Stimulated activated CD8-positive, alpha-beta memory T cell treated with anti-CD3 and anti-CD28 coated beads, Interleukin-7, amount 100 ng/mL, for 48 hours (primary cell): ENCODE data around the gene PTPRG.

Source experiments
- DNase-seq, 2 donors: peaks; one replicate each; pipeline ENCODE4 v3.0.0-alpha.2; 2020; ENCODE audit warnings: low read depth in 1 of 2; ENCODE audit errors: extremely low read depth in 1 of 2

The PTPRG gene

DNA sequence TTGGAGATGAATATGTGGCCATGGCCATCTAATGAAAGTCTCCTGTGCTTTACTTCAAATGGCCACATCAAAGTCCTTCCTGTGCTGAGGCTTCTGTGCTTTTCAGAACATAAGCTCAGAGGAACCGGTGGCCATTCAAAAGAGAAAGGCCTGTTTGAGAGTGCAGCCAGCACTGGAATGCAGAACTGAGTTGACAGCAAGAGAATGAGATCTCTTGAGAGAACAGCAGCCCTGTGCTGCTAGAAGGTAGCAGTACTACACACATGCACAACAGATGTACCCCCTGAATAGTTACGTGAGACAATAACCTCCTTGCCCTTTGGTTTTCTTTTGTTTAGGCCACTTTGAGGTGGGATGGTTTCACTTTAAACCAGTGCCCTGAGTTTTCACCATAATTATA, 292.5 kb downstream of the PTPRG start:
- DNase-seq = no peak

DNA sequence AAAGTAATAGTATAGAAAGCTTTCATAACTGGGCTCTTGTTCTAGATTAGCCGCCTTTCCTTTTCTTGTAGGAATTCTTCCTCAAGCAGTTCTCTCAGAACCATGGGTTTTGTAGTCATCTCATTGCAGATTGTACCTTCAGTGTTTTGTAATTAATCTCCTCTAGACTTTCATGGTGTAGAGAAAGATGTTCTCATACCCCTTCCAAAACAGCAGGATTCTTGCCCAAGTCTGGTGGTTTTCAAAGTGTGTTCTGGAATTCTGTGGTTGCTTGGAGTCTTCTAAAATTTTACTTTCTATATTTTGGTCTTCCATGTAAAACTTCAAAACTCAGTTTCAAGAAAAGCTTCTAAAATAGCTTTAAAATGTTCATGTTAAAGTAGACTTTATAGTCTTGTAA, 293.8 kb downstream of the PTPRG start:
- no peak for DNase-seq

DNA sequence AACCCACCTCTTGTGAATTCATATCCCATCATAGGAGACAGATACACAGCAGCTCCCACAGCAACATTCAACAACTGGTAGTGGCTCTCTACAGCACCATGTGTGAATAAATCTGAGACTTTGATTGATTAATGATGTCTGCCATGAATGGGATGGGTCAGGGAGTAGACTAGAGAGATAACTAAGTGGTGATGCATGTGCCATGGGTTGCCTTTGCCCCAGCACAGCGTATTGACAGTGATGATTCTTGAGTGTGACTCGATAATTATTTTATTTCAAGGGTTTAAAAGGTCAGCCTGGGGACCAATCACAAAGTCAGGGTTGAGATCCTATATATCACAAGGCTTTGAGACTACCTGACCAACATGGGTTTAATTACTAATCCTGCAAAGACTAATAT, 295.9 kb downstream of the PTPRG start:
- DNase-seq = no peak

DNA sequence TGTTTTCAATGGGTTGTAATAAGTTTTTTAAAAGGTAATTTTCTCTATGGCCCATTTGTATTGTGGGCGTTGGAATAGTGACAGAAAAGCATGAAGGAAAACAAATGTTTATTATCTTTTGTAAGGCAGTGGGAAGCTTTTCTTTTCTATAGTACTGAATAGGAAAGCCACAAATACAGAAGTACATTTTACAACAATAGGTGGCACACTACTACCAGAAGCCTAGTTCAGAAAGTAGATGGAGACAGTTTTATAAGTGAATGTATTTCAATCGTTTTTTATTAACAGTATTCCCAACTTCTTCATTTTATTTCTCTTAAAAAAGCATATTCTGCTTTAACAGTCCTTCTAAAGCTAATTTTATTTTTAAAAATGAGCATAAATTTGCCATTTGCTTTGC, 296.7 kb downstream of the PTPRG start:
- DNase-seq = no peak

DNA sequence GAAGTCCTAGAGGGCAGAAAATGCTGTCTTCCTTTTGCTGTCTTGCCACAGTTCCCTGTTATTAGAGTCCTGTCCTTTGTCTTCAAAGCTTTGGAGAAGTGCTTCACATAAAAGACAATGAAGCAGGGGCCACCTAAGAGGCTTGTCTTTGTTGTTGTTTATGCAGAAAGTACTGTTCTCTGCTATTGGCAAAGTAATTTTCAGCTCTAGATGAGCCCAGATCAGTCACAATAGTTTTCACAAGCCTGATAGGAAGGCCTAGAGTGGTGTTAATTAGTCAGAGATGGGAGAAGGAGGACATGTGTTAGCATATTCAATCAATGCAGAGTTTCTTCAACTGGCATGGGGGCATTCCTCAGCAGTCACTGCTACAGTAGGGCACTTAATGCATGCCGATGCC, 300.0 kb downstream of the PTPRG start:
- DNase-seq = no peak

DNA sequence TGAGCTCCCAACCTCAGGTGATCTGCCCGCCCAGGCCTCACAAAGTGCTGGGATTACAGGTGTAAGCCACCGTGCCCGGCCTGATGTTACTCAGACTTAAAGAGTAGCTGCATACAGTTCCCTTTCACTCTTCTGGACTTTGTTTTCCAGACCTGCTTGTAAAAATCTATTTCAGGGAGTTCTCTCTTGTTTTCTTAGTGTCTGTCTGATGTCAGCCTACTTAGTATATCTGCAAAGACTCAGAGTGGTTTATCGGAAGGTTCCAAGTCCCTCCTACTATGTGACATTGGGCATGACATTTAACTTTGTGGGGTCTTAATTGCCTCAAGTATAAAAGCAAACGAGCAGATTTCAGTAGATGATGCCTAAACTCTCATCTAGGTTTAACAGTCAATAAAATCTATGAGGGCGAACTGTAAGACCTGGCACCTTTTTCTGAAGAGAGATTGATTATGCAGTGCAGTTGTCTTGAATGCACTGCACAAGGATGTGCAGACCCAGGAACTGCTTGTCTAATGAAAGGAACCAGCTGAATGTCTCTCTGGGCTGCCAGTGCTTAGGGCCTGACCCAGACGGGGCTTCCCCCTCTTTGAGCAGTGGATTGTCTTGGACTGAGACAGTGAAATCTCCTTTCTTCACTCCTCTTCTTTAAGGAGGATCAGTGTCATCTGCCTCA, 301.4 kb downstream of the PTPRG start:
- DNase-seq = no peak

DNA sequence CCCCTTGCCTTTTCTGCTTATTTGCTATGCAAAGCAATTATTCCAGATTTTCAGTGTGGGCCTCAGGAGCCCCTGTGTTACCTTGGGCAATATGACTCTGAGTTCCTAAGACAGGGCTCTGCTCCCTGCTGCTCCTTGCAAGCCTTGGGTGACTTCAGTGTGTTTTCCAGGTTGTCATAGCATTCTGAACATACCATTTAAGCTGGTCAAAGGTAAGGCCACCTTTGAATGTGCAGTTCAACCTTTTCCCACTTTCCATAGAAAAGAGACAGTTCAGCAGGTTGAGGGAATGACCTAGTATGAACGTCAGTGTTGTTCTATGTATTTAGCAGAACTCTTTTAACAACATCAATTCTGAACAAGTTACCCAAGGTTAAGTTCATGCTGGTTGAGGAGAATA, 302.2 kb downstream of the PTPRG start:
- no peak for DNase-seq

DNA sequence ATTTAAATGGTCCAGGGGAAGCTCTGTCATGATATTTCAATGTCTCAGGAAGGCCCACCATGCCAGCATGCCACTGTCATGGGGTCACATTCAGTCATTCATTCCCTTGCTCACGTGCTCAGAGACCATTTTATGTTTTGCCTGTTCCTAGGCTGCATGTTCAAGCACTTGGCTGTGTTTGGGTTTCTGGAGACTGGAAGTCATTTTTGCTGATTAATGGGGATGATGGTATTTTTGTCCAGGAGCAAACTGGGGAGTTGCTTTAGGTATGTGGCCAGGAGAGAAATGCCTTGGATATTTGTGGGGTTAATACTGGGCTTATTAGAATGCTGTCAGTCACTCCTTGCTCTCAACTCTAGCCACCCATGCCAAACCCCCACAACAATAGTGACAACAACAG, 303.5 kb downstream of the PTPRG start:
- no peak for DNase-seq

DNA sequence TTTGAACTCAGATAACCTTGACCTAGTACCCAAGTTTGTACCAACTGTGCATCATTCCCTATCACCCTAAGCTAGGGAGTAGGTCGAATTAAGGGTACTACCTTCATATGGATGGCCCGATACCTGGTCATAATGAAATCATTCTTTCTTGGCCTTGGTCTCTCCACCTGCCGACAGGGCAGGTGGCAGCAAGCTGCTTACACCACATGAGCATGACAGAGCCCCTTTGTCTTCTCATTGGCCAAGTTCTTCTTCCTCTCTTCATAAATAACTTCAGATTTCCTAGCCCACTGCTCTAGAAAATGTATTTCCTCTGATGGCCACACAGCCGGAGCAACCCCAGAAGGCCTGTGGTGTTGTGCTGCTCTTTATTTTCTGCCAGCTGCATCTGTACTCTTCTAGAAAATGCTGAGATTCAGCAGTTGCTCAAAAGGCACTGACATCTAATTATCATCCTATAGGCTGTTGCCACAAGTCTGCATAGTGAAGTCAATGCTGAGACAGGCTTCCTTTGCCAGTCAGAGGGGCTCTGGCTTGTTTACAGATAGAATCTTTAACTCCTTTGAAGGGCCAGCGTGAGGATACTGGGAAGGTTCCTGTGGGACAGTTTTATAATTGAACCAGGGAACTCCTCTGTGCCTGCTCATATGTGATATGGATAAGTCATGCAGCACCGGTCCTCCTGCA, 304.2 kb downstream of the PTPRG start:
- DNase-seq = no peak

DNA sequence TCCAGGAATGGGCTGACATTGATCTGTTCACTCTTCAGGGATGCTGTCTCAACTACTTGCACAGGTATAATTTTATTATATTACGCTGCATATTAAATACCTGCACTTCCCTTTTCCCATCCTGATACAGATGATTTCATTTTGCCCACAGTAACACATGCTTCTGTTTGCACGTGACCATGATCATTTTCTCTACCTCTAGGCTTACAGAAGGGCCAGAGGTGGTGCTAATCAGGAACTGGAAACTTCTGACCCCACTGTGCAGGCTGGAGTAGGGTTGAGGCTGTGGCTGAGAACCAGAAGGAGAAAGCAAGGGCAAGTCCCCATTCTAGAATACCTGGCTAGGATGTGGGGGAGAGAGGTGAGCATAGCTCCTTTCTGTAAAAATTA, 304.8 kb downstream of the PTPRG start:
- no peak for DNase-seq

DNA sequence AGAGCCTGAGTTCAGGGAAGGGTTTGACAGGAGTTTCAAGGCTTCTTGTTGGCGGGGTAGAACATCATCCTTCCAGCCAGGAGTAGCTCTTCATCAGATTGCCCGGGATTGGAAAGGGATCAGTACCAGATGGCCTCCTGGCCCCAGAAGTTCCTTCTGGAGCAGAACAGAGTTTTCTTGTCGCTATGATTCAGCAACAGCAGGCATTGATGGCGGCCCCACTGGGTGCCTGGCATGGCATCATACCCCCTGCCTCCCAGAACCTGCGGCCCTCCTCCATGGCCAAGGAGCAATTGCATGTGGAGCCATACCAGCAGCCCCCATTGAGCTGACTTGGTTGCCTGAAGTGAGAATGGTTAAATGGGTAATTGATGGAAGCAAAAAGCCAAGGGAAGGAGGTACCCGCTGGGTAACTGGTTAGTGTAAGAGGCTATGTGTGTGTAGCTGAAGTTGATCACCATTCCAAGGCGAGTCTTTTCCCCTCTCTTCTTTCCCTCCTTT, 305.6 kb downstream of the PTPRG start:
- DNase-seq = no peak

DNA sequence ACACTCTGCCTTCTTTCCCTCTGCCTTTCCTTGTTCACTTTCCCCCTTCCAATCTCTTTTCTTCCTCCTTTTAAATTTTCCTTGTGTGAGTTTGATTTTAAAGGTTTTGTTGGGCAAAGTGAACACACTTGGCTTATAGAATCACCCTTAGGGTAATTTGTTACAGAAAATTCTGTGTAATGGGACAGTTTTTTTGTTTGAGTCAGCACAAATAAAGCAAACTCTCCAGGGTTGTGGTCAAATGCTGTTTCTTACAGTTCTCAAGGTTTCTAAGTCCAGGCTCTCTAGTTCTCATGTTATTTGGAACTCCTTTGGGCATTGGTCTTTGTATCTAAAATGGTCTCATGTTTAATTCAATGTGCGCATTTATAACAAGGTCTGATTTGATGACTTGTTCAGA, 307.1 kb downstream of the PTPRG start:
- DNase-seq = no peak

DNA sequence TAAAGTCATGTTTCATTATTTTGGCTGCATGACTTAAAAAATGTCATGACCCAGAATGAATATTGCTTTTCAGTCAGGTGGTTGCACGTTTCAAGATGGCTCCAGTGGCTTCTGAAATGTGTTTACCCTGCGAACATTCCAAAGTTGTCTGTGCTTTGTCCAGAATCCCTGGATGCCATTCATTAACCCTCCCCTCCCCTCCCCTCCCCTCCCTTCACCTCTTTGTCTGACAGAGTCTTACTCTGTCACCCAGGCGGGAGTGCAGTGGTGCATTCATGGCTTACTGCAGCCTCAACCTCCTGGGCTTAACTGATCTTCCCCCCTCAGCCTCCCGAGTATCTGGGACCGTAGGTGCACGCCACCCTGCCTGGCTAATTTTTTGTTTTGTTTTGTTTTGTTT, 308.0 kb downstream of the PTPRG start:
- DNase-seq = no peak

DNA sequence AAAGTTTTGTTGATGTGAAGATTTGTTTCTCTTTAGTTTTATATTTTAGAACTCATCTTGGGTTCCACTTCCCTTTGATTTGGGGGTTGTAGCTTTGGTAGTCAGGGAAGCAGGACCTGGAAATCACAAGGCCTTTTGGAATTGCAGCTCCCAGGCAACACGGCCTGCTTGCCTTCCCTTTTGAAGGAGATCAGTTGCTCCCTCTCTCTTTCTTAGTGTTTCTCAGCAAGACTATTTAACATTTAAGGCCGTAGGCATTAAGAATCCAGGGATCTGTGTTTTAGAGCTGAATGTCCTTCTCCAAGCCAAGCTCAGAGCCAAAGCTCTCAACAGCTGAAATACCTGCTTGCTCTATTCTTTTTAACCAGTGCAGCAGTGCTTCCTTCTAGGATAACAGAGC, 310.3 kb downstream of the PTPRG start:
- no peak for DNase-seq

DNA sequence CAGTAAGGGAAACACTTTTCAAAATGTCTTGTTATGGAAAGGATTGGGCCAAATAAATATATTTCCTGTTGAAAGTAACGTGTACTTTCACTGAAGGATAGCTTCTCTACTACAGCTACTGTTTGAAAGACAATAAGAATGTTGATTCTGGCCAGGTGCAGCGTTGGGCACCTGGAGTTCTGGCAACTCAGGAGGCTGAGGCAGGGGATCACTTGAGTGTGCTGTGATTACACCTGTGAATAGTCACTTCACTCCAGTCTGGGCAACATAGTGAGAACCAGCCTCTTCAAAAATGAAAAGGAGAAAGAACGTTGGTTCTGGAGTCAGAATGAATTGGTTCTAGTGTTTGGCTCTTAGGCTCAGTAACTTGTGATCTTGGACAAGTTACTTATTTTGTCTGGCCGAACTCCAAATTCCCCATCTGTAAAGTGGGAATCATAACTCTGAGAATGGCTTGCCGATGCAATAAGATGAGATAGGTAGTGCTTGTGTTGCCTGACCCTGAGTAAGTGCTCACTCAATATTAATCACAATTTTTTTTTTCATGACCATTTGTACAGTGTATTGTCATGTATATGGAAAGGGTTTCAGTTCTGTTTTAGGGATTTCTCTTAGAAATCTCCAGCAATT, 310.8 kb downstream of the PTPRG start:
- DNase-seq = no peak

DNA sequence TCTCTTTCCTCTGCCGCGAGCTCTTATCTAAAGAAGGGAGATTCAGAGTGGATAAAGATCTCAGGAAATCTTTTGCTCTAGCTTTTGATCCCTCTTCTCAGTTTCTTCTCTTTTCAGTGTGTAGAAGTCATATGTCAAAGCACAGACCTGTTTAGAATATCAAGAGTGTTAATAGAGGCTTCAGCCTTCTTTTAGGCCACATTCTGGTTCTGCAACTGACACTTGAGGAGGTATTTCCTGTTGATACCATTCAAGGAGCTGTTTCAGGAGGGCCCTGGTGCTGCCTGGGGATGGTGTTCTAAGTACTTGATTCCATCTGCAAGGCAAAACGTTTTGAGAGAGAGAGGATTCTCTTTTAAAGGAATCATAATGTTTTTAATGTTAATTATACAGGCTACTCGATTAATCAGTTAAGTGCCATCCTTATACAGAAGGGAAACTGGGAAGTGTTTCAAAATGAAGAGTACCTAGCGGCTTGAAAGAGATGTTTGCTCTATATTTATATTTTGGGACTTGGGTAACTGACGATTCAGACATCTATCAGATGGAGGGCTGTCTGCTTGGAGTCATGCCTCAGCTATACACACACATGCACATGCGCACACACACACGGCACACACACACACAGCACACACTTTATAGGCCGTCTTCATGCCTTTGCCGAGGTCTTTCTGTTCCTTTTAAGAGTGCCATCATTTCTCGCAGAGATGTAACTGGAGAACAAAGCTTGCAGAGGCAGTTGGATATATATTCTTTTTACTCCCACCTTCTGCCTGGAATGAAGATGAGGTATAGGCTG, 313.9 kb downstream of the PTPRG start:
- no peak for DNase-seq

DNA sequence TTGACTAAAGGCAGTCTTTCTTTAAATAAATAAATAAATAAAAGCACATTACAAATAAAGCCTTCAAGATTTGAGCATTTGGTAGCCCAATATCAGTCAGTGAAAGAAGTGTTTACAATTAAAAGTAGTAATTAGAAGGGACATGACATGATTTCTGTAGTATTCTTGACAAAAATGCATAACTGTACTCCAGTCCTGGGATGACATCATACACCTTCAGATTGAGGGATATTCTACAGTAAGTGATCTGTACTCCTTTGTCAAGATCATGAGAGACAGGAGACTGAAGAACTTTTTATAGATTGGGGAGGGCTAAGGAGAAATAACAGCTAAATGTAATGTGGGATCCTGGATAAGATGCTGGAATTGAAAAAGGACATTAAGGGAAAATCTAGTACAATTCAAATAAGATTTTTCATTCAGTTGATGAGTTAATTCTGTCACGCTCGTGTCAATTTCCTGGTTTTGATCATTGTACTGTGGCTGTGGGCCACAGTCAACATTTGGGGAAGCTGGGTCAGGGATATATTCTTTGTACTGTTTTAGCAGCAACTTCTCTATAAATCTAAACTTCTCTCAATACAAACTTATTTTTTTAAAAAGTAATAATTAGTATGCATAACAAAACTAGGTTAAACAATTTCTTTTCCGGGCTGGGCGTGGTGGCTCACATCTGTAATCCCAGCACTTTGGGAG, 314.8 kb downstream of the PTPRG start:
- no peak for DNase-seq

DNA sequence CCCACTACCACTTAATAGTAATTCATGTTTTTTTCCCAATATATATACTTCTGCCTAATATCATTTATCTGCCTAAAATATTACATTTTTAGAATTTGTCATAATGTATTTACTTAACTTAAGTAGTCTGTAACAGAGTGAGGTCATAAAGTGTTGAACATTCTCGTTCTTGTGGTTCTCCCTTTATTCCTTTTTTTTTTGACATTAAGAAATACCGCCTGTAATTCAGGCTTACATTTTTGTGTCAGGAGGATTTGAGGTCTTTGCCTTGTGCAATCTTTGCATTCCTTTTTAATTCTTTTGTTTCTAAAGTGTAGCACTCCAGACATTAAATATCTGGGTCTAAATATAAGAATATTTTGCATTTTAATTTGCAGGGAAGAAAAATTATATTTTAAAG, 315.4 kb downstream of the PTPRG start:
- no peak for DNase-seq

DNA sequence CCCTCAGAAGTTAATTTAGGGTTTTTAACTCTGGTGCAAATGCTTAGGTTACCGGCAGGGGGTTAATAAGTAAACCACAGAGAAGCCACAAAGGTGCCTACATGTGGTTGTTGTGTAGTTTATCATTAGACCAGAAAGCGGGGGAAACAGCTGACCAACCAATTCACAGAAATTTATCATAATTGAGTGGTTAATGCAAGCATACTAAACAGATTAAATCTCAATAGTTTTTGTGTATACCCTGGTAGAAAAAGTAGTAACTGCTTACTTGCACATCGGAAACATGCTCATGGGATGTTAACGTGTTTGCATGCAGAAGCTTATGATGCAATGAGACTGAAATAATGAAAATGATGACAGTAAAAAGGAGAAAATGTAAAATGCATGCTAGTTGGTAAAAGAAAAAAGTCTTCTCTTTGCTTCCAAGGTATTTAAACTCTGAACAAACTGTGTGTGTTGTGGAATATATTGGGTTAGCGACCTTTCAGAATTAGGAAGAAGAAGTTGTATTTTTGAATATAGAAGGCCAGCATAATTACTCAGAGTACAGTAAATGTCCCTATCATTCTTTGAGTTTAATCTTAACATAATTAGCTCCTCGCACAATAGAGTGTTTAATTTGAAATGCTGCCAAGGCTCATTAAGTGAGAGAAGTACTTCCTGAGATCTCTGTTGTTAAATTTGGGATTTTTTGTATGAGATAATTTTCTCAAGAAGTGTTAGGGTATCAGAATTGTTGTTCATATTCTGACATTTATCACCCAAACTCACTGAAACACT, 316.2 kb downstream of the PTPRG start:
- no peak for DNase-seq

DNA sequence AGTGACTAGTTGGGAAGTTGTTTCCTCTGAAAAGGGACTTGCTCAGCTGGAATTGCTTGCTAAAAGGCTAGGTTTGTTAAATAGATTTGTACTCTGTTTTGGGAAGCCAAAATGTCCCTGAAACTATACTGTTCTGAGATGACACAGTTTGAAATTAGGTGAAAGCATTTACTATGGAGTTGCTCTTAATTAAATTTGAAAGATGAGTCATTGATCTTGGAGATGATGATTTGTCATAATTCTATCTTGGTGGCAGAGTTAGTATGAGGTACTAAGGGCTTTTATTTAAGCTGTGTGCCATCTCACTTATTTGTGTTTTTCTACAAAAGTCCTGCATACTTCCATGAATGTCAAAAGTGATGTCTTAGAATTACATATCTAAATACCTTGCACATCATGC, 320.9 kb downstream of the PTPRG start:
- DNase-seq = no peak
